Caco-2 (cell line): ENCODE data around the gene SGMS1. TPM values are rescaled to one million over a fixed set of nuclear protein-coding genes. Genes with fewer than 3 reads are reported as not detected.

ENCODE experiments used
- BruUV-seq: library from RNA; stranded (reverse); fragments of 400-500 nt; replicated peaks from 2 replicates; lab custom pipeline; 2021; lab: Mats Ljungman, UMichigan
- CTCF ChIA-PET: fragments of 300-600 bp; sonication (Branson Sonifier 250); formaldehyde crosslinking; loops from one replicate; lab custom pipeline; 2022; ENCODE audit warnings: antibody characterized with exemption; lab: Charles Lee
- POLR2A ChIA-PET: fragments of 300-600 bp; sonication (Branson Sonifier 250); formaldehyde crosslinking; loops from one replicate; lab custom pipeline; 2022; ENCODE audit warnings: antibody characterized with exemption; lab: Charles Lee
- DNase-seq, 2 experiments: peaks; one replicate each; pipeline versions ENCODE4 v3.0.0 to v3.0.0-alpha.2; 2020 to 2022
- H3K27me3 ChIP-seq: replicated peaks from 2 replicates; pipeline ENCODE4 v1.6.0; 2011; ENCODE audit warnings: low read length; ENCODE audit not compliant: control insufficient read depth, insufficient read depth
- H3K36me3 ChIP-seq: 2 replicates; pipeline ENCODE4 v1.5.1; 2011; ENCODE audit warnings: low read length; ENCODE audit not compliant: control insufficient read depth, insufficient read depth
- H3K4me1 ChIP-seq: fragments of 250-450 bp; sonication (Bioruptor Pico); 2 replicates; pipeline ENCODE4 v1.5.1; 2020; ENCODE audit warnings: mild to moderate bottlenecking
- H3K4me3 ChIP-seq: 2 replicates; pipeline ENCODE4 v1.5.1; 2011; ENCODE audit warnings: low read depth, mild to moderate bottlenecking, control low read depth, low read length
- H3K9me3 ChIP-seq: fragments of 250-450 bp; sonication (Bioruptor Pico); 2 replicates; pipeline ENCODE4 v1.5.1; 2020; ENCODE audit warnings: mild to moderate bottlenecking, moderate library complexity
- H3K27ac Mint-ChIP-seq: one replicate; pipeline ENCODE4 v1.8.0; 2022; ENCODE audit warnings: mixed read lengths; ENCODE audit not compliant: unreplicated experiment
- H3K27me3 Mint-ChIP-seq: one replicate; pipeline ENCODE4 v1.8.0; 2022; ENCODE audit warnings: mixed read lengths; ENCODE audit not compliant: insufficient read depth, unreplicated experiment
- H3K36me3 Mint-ChIP-seq: one replicate; pipeline ENCODE4 v1.8.0; 2022; ENCODE audit warnings: mild to moderate bottlenecking, mixed read lengths; ENCODE audit not compliant: insufficient read depth, unreplicated experiment
- H3K4me1 Mint-ChIP-seq: one replicate; pipeline ENCODE4 v1.8.0; 2022; ENCODE audit warnings: low read depth, mixed read lengths; ENCODE audit not compliant: unreplicated experiment
- H3K4me3 Mint-ChIP-seq: one replicate; pipeline ENCODE4 v1.8.0; 2022; ENCODE audit warnings: mild to moderate bottlenecking, moderate library complexity, mixed read lengths; ENCODE audit not compliant: unreplicated experiment
- H3K9me3 Mint-ChIP-seq: one replicate; pipeline ENCODE4 v1.8.0; 2022; ENCODE audit warnings: mixed read lengths; ENCODE audit not compliant: unreplicated experiment
- intact Hi-C: fragments of 100-400 bp; cut with micrococcal nuclease; formaldehyde crosslinking; loops from one replicate; pipeline ENCODE4 v1.10.0; 2022; ENCODE audit not compliant: unreplicated experiment
- total RNA-seq: library from RNA; stranded (reverse); gene quantifications from 2 replicates; pipeline ENCODE4 v1.2.3, GENCODE V29; 2022
- TF ChIP-seq, protein P1 (sequence below), 2 experiments: fragments of 200-600 bp in 1 of 2; IDR thresholded peaks; 1 replicate in 1 of 2; 2 replicates in 1 of 2; pipeline versions ENCODE4 v1.5.1 to v1.8.0; 2011 to 2022; ENCODE audit warnings: antibody characterized with exemption in 1 of 2, control low read depth in 1 of 2, inconsistent platforms in 1 of 2, low read depth in 1 of 2, low read length in 1 of 2, mild to moderate bottlenecking in 1 of 2, moderate library complexity in 1 of 2; ENCODE audit not compliant: insufficient read depth in 1 of 2, severe bottlenecking in 1 of 2, unreplicated experiment in 1 of 2

The SGMS1 gene
- total RNA-seq, 1 experiment from 2014 or later, result 30.5 TPM

DNA sequence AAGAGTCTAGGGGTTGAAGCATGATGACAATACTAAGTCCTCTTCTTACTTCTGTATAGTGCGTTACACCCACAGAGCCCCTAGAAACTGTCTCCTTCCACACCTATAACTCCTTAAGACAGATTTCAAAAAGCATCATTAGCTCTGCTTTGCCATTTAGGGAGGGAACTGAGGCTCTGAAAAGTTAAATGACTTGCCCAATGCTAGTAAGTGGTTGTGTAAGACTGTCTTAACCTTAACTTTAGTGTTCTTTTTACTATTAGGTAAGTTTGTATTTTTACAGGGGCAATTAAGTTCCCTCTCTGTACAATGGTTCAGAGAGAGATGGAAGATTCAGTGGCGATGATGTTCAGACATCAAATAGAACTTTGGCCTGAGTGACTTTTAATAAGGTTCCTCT is 299.7 kb downstream of the SGMS1 start:
- H3K27me3 ChIP-seq, result no peaks in the 10 kb centered on the region
- no peak for DNase-seq
- ChIA-PET CTCF (interaction anchor here (1.5 kb wide), 1 partner anchor 48 kb away, joined by 3 read pairs; no protein-coding TSS in a partner anchor), POLR2A (no interaction called here)
- Mint-ChIP-seq H3K9me3 (no peaks in the 10 kb centered on the region), H3K27me3 (no peaks in the 10 kb centered on the region), H3K4me1 (no peaks in the 10 kb centered on the region), H3K4me3 (no peak overlapping the region), H3K27ac (no peak overlapping the region), H3K36me3 (peaks cover 5% of the 10 kb centered on the region)
- no peak overlapping the region for H3K4me3 ChIP-seq
- BruUV-seq, result no TSS peak
- TF ChIP-seq, protein P1, sequence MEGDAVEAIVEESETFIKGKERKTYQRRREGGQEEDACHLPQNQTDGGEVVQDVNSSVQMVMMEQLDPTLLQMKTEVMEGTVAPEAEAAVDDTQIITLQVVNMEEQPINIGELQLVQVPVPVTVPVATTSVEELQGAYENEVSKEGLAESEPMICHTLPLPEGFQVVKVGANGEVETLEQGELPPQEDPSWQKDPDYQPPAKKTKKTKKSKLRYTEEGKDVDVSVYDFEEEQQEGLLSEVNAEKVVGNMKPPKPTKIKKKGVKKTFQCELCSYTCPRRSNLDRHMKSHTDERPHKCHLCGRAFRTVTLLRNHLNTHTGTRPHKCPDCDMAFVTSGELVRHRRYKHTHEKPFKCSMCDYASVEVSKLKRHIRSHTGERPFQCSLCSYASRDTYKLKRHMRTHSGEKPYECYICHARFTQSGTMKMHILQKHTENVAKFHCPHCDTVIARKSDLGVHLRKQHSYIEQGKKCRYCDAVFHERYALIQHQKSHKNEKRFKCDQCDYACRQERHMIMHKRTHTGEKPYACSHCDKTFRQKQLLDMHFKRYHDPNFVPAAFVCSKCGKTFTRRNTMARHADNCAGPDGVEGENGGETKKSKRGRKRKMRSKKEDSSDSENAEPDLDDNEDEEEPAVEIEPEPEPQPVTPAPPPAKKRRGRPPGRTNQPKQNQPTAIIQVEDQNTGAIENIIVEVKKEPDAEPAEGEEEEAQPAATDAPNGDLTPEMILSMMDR (IDR thresholded peaks at IDR 0.05; ENCODE audit: insufficient read depth in 1 of 2, low read depth in 1 of 2, low read length in 1 of 2, severe bottlenecking in 1 of 2, unreplicated experiment in 1 of 2), result no peak
- no peaks in the 10 kb centered on the region for H3K4me1 ChIP-seq
- H3K9me3 ChIP-seq, result no peaks in the 10 kb centered on the region
- H3K36me3 ChIP-seq, result no peaks in the 10 kb centered on the region
- intact Hi-C loops, result no loop called here

DNA sequence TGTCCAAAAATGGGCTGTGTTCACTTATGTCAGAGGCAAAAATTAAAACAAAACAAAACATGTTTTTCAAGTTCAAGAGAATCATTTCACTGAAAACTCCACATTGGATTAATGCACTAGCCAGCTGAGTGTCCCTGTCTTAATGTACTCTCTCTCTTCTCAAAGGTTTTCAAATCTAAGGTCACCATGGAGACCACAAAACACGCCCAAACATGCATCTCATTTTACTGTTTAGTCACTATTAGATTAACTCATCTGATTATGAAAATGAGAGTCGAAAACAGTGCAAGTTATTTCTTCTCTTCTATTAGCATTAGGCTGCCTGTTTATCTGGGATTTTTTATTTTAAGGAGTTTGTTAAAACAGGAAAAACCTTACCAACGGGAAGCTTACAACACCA is 301.7 kb downstream of the SGMS1 start:
- H3K36me3 Mint-ChIP-seq, result peaks cover 5% of the 10 kb centered on the region
- TF ChIP-seq, protein P1 (IDR thresholded peaks at IDR 0.05; ENCODE audit: insufficient read depth in 1 of 2, low read depth in 1 of 2, low read length in 1 of 2, severe bottlenecking in 1 of 2, unreplicated experiment in 1 of 2), result no peak
- H3K4me1 ChIP-seq, result no peaks in the 10 kb centered on the region
- H3K4me3 Mint-ChIP-seq, result no peak overlapping the region
- POLR2A ChIA-PET, result no interaction called here
- no peaks in the 10 kb centered on the region for H3K4me1 Mint-ChIP-seq
- intact Hi-C loops, result no loop called here
- no peak overlapping the region for H3K4me3 ChIP-seq
- H3K36me3 ChIP-seq, result no peaks in the 10 kb centered on the region
- H3K27ac Mint-ChIP-seq, result no peak overlapping the region
- DNase-seq, result no peak
- BruUV-seq, result no TSS peak
- H3K27me3 Mint-ChIP-seq, result no peaks in the 10 kb centered on the region
- CTCF ChIA-PET, result no interaction called here
- no peaks in the 10 kb centered on the region for H3K27me3 ChIP-seq
- no peaks in the 10 kb centered on the region for H3K9me3 Mint-ChIP-seq
- no peaks in the 10 kb centered on the region for H3K9me3 ChIP-seq

DNA sequence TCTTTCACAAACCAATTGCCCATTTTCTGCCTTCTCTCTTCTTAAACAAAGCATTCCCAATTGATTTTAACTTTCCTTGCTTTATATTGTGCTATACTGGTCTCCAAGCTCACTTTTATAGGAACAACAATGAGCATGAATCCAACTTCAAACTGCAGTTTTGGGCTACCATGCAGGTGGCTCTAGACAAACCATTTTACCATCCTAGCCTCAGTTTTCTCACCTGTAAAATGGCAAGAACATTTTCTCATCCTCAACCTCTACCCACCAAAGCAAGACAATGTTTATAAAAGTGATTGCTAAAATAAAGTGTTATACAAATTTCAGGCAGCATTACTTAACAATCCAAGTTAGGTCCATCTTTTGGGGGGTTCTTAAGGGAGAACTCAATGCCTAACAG is 305.6 kb downstream of the SGMS1 start:
- Mint-ChIP-seq H3K9me3 (no peaks in the 10 kb centered on the region), H3K4me3 (no peak overlapping the region), H3K36me3 (peaks cover 8% of the 10 kb centered on the region), H3K27ac (no peak overlapping the region), H3K27me3 (no peaks in the 10 kb centered on the region), H3K4me1 (no peaks in the 10 kb centered on the region)
- no peak overlapping the region for H3K4me3 ChIP-seq
- H3K9me3 ChIP-seq, result no peaks in the 10 kb centered on the region
- ChIA-PET POLR2A (no interaction called here), CTCF (interaction anchor here (0.6 kb wide), 1 partner anchor 514 kb away, joined by 4 read pairs; no protein-coding TSS in a partner anchor)
- DNase-seq, result no peak
- H3K27me3 ChIP-seq, result no peaks in the 10 kb centered on the region
- no TSS peak for BruUV-seq
- TF ChIP-seq, protein P1 (IDR thresholded peaks at IDR 0.05; ENCODE audit: insufficient read depth in 1 of 2, low read depth in 1 of 2, low read length in 1 of 2, severe bottlenecking in 1 of 2, unreplicated experiment in 1 of 2), result no peak
- intact Hi-C loops, result no loop called here
- no peaks in the 10 kb centered on the region for H3K36me3 ChIP-seq
- H3K4me1 ChIP-seq, result no peaks in the 10 kb centered on the region
